Caco-2 (cell line): Measurements from ENCODE around the gene ZNHIT2. TPM values are rescaled to one million over a fixed set of nuclear protein-coding genes. Genes with fewer than 3 reads are reported as not detected.

Source experiments
- BruUV-seq: library from RNA; stranded (reverse); fragments of 400-500 nt; replicated peaks from 2 replicates; lab custom pipeline; 2021; lab: Mats Ljungman, UMichigan
- CTCF ChIA-PET: fragments of 300-600 bp; sonication (Branson Sonifier 250); formaldehyde crosslinking; loops from one replicate; lab custom pipeline; 2022; ENCODE audit warnings: antibody characterized with exemption; lab: Charles Lee
- POLR2A ChIA-PET: fragments of 300-600 bp; sonication (Branson Sonifier 250); formaldehyde crosslinking; loops from one replicate; lab custom pipeline; 2022; ENCODE audit warnings: antibody characterized with exemption; lab: Charles Lee
- DNase-seq, 2 experiments: peaks; one replicate each; pipeline versions ENCODE4 v3.0.0 to v3.0.0-alpha.2; 2020 to 2022
- H3K27me3 ChIP-seq: replicated peaks from 2 replicates; pipeline ENCODE4 v1.6.0; 2011; ENCODE audit warnings: low read length; ENCODE audit not compliant: control insufficient read depth, insufficient read depth
- H3K36me3 ChIP-seq: 2 replicates; pipeline ENCODE4 v1.5.1; 2011; ENCODE audit warnings: low read length; ENCODE audit not compliant: control insufficient read depth, insufficient read depth
- H3K4me1 ChIP-seq: fragments of 250-450 bp; sonication (Bioruptor Pico); 2 replicates; pipeline ENCODE4 v1.5.1; 2020; ENCODE audit warnings: mild to moderate bottlenecking
- H3K4me3 ChIP-seq: 2 replicates; pipeline ENCODE4 v1.5.1; 2011; ENCODE audit warnings: low read depth, mild to moderate bottlenecking, control low read depth, low read length
- H3K9me3 ChIP-seq: fragments of 250-450 bp; sonication (Bioruptor Pico); 2 replicates; pipeline ENCODE4 v1.5.1; 2020; ENCODE audit warnings: mild to moderate bottlenecking, moderate library complexity
- H3K27ac Mint-ChIP-seq: one replicate; pipeline ENCODE4 v1.8.0; 2022; ENCODE audit warnings: mixed read lengths; ENCODE audit not compliant: unreplicated experiment
- H3K27me3 Mint-ChIP-seq: one replicate; pipeline ENCODE4 v1.8.0; 2022; ENCODE audit warnings: mixed read lengths; ENCODE audit not compliant: insufficient read depth, unreplicated experiment
- H3K36me3 Mint-ChIP-seq: one replicate; pipeline ENCODE4 v1.8.0; 2022; ENCODE audit warnings: mild to moderate bottlenecking, mixed read lengths; ENCODE audit not compliant: insufficient read depth, unreplicated experiment
- H3K4me1 Mint-ChIP-seq: one replicate; pipeline ENCODE4 v1.8.0; 2022; ENCODE audit warnings: low read depth, mixed read lengths; ENCODE audit not compliant: unreplicated experiment
- H3K4me3 Mint-ChIP-seq: one replicate; pipeline ENCODE4 v1.8.0; 2022; ENCODE audit warnings: mild to moderate bottlenecking, moderate library complexity, mixed read lengths; ENCODE audit not compliant: unreplicated experiment
- H3K9me3 Mint-ChIP-seq: one replicate; pipeline ENCODE4 v1.8.0; 2022; ENCODE audit warnings: mixed read lengths; ENCODE audit not compliant: unreplicated experiment
- CTCF ChIP-seq, 2 experiments: fragments of 200-600 bp in 1 of 2; IDR thresholded peaks; 1 replicate in 1 of 2; 2 replicates in 1 of 2; pipeline versions ENCODE4 v1.5.1 to v1.8.0; 2011 to 2022; ENCODE audit warnings: antibody characterized with exemption in 1 of 2, control low read depth in 1 of 2, inconsistent platforms in 1 of 2, low read depth in 1 of 2, low read length in 1 of 2, mild to moderate bottlenecking in 1 of 2, moderate library complexity in 1 of 2; ENCODE audit not compliant: insufficient read depth in 1 of 2, severe bottlenecking in 1 of 2, unreplicated experiment in 1 of 2
- intact Hi-C: fragments of 100-400 bp; cut with micrococcal nuclease; formaldehyde crosslinking; loops from one replicate; pipeline ENCODE4 v1.10.0; 2022; ENCODE audit not compliant: unreplicated experiment
- total RNA-seq: library from RNA; stranded (reverse); gene quantifications from 2 replicates; pipeline ENCODE4 v1.2.3, GENCODE V29; 2022

The ZNHIT2 gene
- total RNA-seq, 1 experiment from 2014 or later, result 14.7 TPM

DNA sequence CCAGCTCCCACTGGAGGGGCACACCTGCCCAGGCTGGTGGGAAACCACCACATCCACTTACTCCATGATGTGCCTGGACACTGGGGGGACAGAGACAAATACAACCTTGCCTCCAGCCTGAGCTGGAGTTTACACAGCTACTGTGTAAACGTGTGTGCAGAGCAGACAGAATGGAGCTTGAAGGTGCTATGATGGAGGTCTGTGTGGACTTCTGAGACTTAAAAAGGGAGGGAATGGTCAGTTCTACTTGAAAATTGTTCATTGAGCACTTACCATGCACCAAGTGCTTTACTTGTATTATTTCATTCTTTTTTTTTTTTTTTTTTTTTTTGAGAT lies 44.9 kb downstream of the ZNHIT2 start:
- DNase-seq, result no peak
- H3K4me1 Mint-ChIP-seq, result no peaks in the 10 kb centered on the region
- no peaks in the 10 kb centered on the region for H3K9me3 ChIP-seq
- H3K4me3 ChIP-seq, result no peak overlapping the region
- no peak overlapping the region for H3K4me3 Mint-ChIP-seq
- intact Hi-C loops, result no loop called here
- no peaks in the 10 kb centered on the region for H3K27me3 ChIP-seq
- peaks cover 3% of the 10 kb centered on the region; the same call in 1 of the 2 replicates for H3K36me3 ChIP-seq
- no peaks in the 10 kb centered on the region for H3K9me3 Mint-ChIP-seq
- H3K4me1 ChIP-seq, result no peaks in the 10 kb centered on the region
- no peak for TF ChIP-seq CTCF (IDR thresholded peaks at IDR 0.05; ENCODE audit: insufficient read depth in 1 of 2, low read depth in 1 of 2, low read length in 1 of 2, severe bottlenecking in 1 of 2, unreplicated experiment in 1 of 2)
- no TSS peak for BruUV-seq
- H3K27me3 Mint-ChIP-seq, result no peaks in the 10 kb centered on the region
- no peak overlapping the region for H3K27ac Mint-ChIP-seq
- POLR2A ChIA-PET, result no interaction called here
- CTCF ChIA-PET, result no interaction called here
- peaks cover 23% of the 10 kb centered on the region for H3K36me3 Mint-ChIP-seq

- H3K27ac Mint-ChIP-seq, result no peak overlapping the region
- BruUV-seq, result no TSS peak
- no peaks in the 10 kb centered on the region for H3K9me3 Mint-ChIP-seq
- no peaks in the 10 kb centered on the region for H3K4me1 Mint-ChIP-seq
- Histone ChIP-seq H3K4me3 (no peak overlapping the region), H3K36me3 (peaks cover 1% of the 10 kb centered on the region; the same call in 1 of the 2 replicates), H3K4me1 (no peaks in the 10 kb centered on the region), H3K27me3 (no peaks in the 10 kb centered on the region), H3K9me3 (no peaks in the 10 kb centered on the region)
- intact Hi-C loops, result no loop called here
- ChIA-PET CTCF (interaction anchor here (0.5 kb wide), 1 partner anchor 286 kb away, joined by 3 read pairs; no protein-coding TSS in a partner anchor), POLR2A (no interaction called here)
- TF ChIP-seq CTCF (IDR thresholded peaks at IDR 0.05; ENCODE audit: insufficient read depth in 1 of 2, low read depth in 1 of 2, low read length in 1 of 2, severe bottlenecking in 1 of 2, unreplicated experiment in 1 of 2), result no peak
- H3K4me3 Mint-ChIP-seq, result no peak overlapping the region
- no peaks in the 10 kb centered on the region for H3K27me3 Mint-ChIP-seq
- peaks cover 18% of the 10 kb centered on the region for H3K36me3 Mint-ChIP-seq
- DNase-seq, result no peak
Measured at GRCh38 chr11:65071907-65072630, 45.4 kb downstream of the ZNHIT2 start.

DNA sequence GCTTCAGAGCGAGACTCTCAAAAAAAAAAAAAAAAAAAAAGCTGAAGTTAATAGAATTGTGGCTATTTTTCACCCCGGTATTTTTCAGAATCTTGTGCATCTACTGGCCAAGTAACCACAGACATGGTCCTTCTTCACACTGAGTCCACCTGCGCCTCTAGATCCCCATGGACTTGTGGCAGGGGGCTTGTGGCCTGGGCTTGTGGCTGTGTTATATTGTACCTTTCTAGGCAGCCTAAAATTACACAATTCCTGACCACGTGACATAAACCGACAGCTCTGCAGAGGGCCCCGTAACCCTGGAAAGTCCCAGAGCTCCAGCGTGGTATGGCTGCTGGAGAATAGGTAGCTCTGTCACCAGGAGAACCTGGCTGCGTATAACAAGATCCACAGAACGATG lies 48.3 kb downstream of the ZNHIT2 start:
- Histone ChIP-seq H3K4me1 (no peaks in the 10 kb centered on the region), H3K36me3 (no peaks in the 10 kb centered on the region), H3K9me3 (no peaks in the 10 kb centered on the region), H3K27me3 (no peaks in the 10 kb centered on the region), H3K4me3 (no peak overlapping the region)
- H3K27ac Mint-ChIP-seq, result no peak overlapping the region
- CTCF ChIA-PET, result interaction anchor here (0.6 to 0.9 kb wide), 2 partner anchors 48 to 314 kb away, joined by 3 read pairs; partner anchors contain the start of gene ZNHIT2
- no peaks in the 10 kb centered on the region for H3K27me3 Mint-ChIP-seq
- TF ChIP-seq CTCF (IDR thresholded peaks at IDR 0.05; ENCODE audit: insufficient read depth in 1 of 2, low read depth in 1 of 2, low read length in 1 of 2, severe bottlenecking in 1 of 2, unreplicated experiment in 1 of 2), result no peak
- no peaks in the 10 kb centered on the region for H3K36me3 Mint-ChIP-seq
- no peak overlapping the region for H3K4me3 Mint-ChIP-seq
- H3K4me1 Mint-ChIP-seq, result no peaks in the 10 kb centered on the region
- intact Hi-C loops, result no loop called here
- H3K9me3 Mint-ChIP-seq, result no peaks in the 10 kb centered on the region
- POLR2A ChIA-PET, result no interaction called here
- no TSS peak for BruUV-seq
- DNase-seq, result no peak
